Caco-2 (cell line): ENCODE measurements around the gene MRPL38. TPM values are rescaled to one million over a fixed set of nuclear protein-coding genes. Genes with fewer than 3 reads are reported as not detected.
A peak's percentile ranks its signal among the peaks of the same experiment; 100 is the strongest.

ENCODE experiments used
- BruUV-seq: library from RNA; stranded (reverse); fragments of 400-500 nt; replicated peaks from 2 replicates; lab custom pipeline; 2021; lab: Mats Ljungman, UMichigan
- CTCF ChIA-PET: fragments of 300-600 bp; sonication (Branson Sonifier 250); formaldehyde crosslinking; loops from one replicate; lab custom pipeline; 2022; ENCODE audit warnings: antibody characterized with exemption; lab: Charles Lee
- POLR2A ChIA-PET: fragments of 300-600 bp; sonication (Branson Sonifier 250); formaldehyde crosslinking; loops from one replicate; lab custom pipeline; 2022; ENCODE audit warnings: antibody characterized with exemption; lab: Charles Lee
- DNase-seq, 2 experiments: peaks; one replicate each; pipeline versions ENCODE4 v3.0.0 to v3.0.0-alpha.2; 2020 to 2022
- H3K27me3 ChIP-seq: replicated peaks from 2 replicates; pipeline ENCODE4 v1.6.0; 2011; ENCODE audit warnings: low read length; ENCODE audit not compliant: control insufficient read depth, insufficient read depth
- H3K36me3 ChIP-seq: 2 replicates; pipeline ENCODE4 v1.5.1; 2011; ENCODE audit warnings: low read length; ENCODE audit not compliant: control insufficient read depth, insufficient read depth
- H3K4me1 ChIP-seq: fragments of 250-450 bp; sonication (Bioruptor Pico); 2 replicates; pipeline ENCODE4 v1.5.1; 2020; ENCODE audit warnings: mild to moderate bottlenecking
- H3K4me3 ChIP-seq: 2 replicates; pipeline ENCODE4 v1.5.1; 2011; ENCODE audit warnings: low read depth, mild to moderate bottlenecking, control low read depth, low read length
- H3K9me3 ChIP-seq: fragments of 250-450 bp; sonication (Bioruptor Pico); 2 replicates; pipeline ENCODE4 v1.5.1; 2020; ENCODE audit warnings: mild to moderate bottlenecking, moderate library complexity
- H3K27ac Mint-ChIP-seq: one replicate; pipeline ENCODE4 v1.8.0; 2022; ENCODE audit warnings: mixed read lengths; ENCODE audit not compliant: unreplicated experiment
- H3K27me3 Mint-ChIP-seq: one replicate; pipeline ENCODE4 v1.8.0; 2022; ENCODE audit warnings: mixed read lengths; ENCODE audit not compliant: insufficient read depth, unreplicated experiment
- H3K36me3 Mint-ChIP-seq: one replicate; pipeline ENCODE4 v1.8.0; 2022; ENCODE audit warnings: mild to moderate bottlenecking, mixed read lengths; ENCODE audit not compliant: insufficient read depth, unreplicated experiment
- H3K4me1 Mint-ChIP-seq: one replicate; pipeline ENCODE4 v1.8.0; 2022; ENCODE audit warnings: low read depth, mixed read lengths; ENCODE audit not compliant: unreplicated experiment
- H3K4me3 Mint-ChIP-seq: one replicate; pipeline ENCODE4 v1.8.0; 2022; ENCODE audit warnings: mild to moderate bottlenecking, moderate library complexity, mixed read lengths; ENCODE audit not compliant: unreplicated experiment
- H3K9me3 Mint-ChIP-seq: one replicate; pipeline ENCODE4 v1.8.0; 2022; ENCODE audit warnings: mixed read lengths; ENCODE audit not compliant: unreplicated experiment
- intact Hi-C: fragments of 100-400 bp; cut with micrococcal nuclease; formaldehyde crosslinking; loops from one replicate; pipeline ENCODE4 v1.10.0; 2022; ENCODE audit not compliant: unreplicated experiment
- total RNA-seq: library from RNA; stranded (reverse); gene quantifications from 2 replicates; pipeline ENCODE4 v1.2.3, GENCODE V29; 2022
- TF ChIP-seq, protein P1 (sequence below), 2 experiments: fragments of 200-600 bp in 1 of 2; IDR thresholded peaks; 1 replicate in 1 of 2; 2 replicates in 1 of 2; pipeline versions ENCODE4 v1.5.1 to v1.8.0; 2011 to 2022; ENCODE audit warnings: antibody characterized with exemption in 1 of 2, control low read depth in 1 of 2, inconsistent platforms in 1 of 2, low read depth in 1 of 2, low read length in 1 of 2, mild to moderate bottlenecking in 1 of 2, moderate library complexity in 1 of 2; ENCODE audit not compliant: insufficient read depth in 1 of 2, severe bottlenecking in 1 of 2, unreplicated experiment in 1 of 2

Gene MRPL38
- total RNA-seq, 1 experiment from 2014 or later, result 163 TPM

DNA sequence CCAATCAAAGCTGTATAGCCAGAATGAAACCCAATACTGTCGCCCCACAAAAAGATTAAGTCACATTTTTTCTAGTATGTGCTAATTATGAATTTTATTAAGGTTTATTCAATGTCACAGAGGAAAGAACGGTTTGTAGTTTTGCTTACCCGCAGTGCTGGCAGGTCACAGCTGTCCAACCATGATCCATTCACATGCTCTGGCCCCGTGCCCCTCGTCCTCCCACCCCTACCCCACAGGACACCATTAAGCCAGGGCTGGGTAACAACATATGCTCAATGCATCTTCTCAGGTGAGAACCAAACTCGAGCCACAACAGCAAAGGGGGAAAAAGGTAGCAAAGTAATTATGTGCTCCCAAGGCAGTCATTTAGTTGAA lies 36.7 kb upstream of the MRPL38 start:
- Histone ChIP-seq H3K36me3 (no peaks in the 10 kb centered on the region; the same call in none of the 2 replicates), H3K4me1 (no peaks in the 10 kb centered on the region), H3K27me3 (no peaks in the 10 kb centered on the region), H3K4me3 (peak overlapping the region; percentile 17), H3K9me3 (no peaks in the 10 kb centered on the region)
- DNase-seq, result no peak
- peaks cover 17% of the 10 kb centered on the region for H3K36me3 Mint-ChIP-seq
- H3K27ac Mint-ChIP-seq, result peak overlapping the region; percentile 79
- ChIA-PET POLR2A (interaction anchor here (0.6 to 1.3 kb wide), 13 partner anchors 8 to 412 kb away, joined by 3 to 15 read pairs (median 4); partner anchors contain the start of genes ACOX1, MRPL38, PRPSAP1 and TEN1), CTCF (interaction anchor here (0.5 to 1.2 kb wide), 6 partner anchors 23 to 73 kb away, joined by 3 to 11 read pairs (median 6); partner anchors contain the start of gene MRPL38)
- TF ChIP-seq, protein P1, sequence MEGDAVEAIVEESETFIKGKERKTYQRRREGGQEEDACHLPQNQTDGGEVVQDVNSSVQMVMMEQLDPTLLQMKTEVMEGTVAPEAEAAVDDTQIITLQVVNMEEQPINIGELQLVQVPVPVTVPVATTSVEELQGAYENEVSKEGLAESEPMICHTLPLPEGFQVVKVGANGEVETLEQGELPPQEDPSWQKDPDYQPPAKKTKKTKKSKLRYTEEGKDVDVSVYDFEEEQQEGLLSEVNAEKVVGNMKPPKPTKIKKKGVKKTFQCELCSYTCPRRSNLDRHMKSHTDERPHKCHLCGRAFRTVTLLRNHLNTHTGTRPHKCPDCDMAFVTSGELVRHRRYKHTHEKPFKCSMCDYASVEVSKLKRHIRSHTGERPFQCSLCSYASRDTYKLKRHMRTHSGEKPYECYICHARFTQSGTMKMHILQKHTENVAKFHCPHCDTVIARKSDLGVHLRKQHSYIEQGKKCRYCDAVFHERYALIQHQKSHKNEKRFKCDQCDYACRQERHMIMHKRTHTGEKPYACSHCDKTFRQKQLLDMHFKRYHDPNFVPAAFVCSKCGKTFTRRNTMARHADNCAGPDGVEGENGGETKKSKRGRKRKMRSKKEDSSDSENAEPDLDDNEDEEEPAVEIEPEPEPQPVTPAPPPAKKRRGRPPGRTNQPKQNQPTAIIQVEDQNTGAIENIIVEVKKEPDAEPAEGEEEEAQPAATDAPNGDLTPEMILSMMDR (IDR thresholded peaks at IDR 0.05; ENCODE audit: insufficient read depth in 1 of 2, low read depth in 1 of 2, low read length in 1 of 2, severe bottlenecking in 1 of 2, unreplicated experiment in 1 of 2), result no peak
- H3K4me1 Mint-ChIP-seq, result no peaks in the 10 kb centered on the region
- H3K9me3 Mint-ChIP-seq, result no peaks in the 10 kb centered on the region
- no peaks in the 10 kb centered on the region for H3K27me3 Mint-ChIP-seq
- H3K4me3 Mint-ChIP-seq, result peak overlapping the region; percentile 79
- no TSS peak for BruUV-seq
- intact Hi-C loops, result loop anchor here (1.0 to 2.0 kb wide), 2 partner anchors 36 to 63 kb away; no protein-coding TSS in a partner anchor

DNA sequence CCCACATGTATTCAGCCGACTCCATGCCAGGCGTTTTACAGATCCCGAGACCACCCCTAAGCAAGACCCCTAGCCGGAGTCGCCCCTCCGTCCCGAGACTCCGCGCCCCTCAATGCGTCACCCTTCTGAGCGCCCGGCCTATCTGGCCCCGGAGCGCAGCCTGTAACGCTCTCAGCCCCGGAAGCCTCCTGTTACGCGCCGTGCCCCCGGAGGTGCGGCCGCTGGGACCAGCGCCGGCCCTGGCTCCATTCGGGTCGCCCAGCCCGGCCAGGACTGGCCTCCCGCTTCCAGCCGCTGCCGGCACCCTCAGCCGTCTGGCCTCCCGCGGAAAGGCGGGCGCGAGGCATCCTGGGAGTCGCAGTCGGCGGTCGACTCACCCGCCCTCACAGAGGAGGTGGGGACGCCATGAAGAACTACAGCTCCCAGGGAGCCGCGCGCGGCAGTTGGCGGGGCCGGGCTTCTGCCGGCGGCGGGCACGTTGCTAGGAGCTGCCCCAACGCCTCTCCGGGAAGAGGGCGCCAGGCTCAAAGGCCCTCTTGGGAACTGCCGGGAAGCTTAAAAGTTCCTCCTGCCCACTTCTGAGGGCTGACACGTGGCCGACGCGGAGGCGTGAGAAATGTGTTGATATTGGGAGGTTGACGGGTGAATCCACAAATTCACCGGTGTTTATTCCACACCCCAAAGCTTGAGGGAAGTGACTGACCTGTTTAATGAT lies 36.2 kb upstream of the MRPL38 start, which contains the start of gene FBF1:
TSS of gene FBF1 (minus strand) at position 316 of the 715 bp plus-strand sequence. CDS start 2,893 bp downstream, outside the sequence.
- H3K27me3 Mint-ChIP-seq, result no peaks in the 10 kb centered on the region
- BruUV-seq, result no TSS peak

DNA sequence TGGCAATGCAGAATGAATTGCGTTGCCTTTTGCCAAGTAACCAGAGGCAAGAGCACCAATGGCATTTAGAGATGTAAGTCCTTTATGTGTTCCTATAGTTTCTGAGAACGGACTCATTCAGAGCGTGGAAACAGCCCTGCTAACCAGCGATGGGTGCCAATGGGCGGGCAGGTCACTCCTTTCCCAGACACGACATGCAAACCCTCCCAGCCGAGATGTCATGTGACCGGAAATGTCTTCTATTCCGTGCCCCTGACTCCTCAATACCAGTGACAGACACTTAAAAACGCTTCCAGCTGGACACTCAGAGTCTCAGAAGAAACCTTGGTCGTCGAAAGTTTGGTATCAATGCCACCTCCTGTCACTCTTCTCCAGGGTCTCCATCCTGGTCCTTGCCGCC lies 33.0 kb upstream of the MRPL38 start:
- Mint-ChIP-seq H3K4me3 (no peak overlapping the region), H3K4me1 (peaks cover 5% of the 10 kb centered on the region), H3K9me3 (no peaks in the 10 kb centered on the region), H3K27me3 (no peaks in the 10 kb centered on the region), H3K36me3 (peaks cover 15% of the 10 kb centered on the region), H3K27ac (no peak overlapping the region)
- no peak for DNase-seq
- ChIA-PET POLR2A (no interaction called here), CTCF (no interaction called here)
- BruUV-seq, result no TSS peak
- H3K27me3 ChIP-seq, result no peaks in the 10 kb centered on the region
- intact Hi-C loops, result no loop called here
- H3K4me3 ChIP-seq, result no peak overlapping the region
- H3K9me3 ChIP-seq, result no peaks in the 10 kb centered on the region
- peaks cover 9% of the 10 kb centered on the region for H3K4me1 ChIP-seq
- no peaks in the 10 kb centered on the region; the same call in 1 of the 2 replicates for H3K36me3 ChIP-seq
- TF ChIP-seq, protein P1 (IDR thresholded peaks at IDR 0.05; ENCODE audit: insufficient read depth in 1 of 2, low read depth in 1 of 2, low read length in 1 of 2, severe bottlenecking in 1 of 2, unreplicated experiment in 1 of 2), result no peak

More for the DNA sequence above, 36.2 kb upstream of the MRPL38 start, which contains the start of gene FBF1:
- intact Hi-C loops, result loop anchor here (1.0 to 2.0 kb wide), 2 partner anchors 36 to 64 kb away; no protein-coding TSS in a partner anchor
- no peaks in the 10 kb centered on the region for H3K4me1 Mint-ChIP-seq
- TF ChIP-seq, protein P1 (IDR thresholded peaks at IDR 0.05; ENCODE audit: insufficient read depth in 1 of 2, low read depth in 1 of 2, low read length in 1 of 2, severe bottlenecking in 1 of 2, unreplicated experiment in 1 of 2), result no peak
- Histone ChIP-seq H3K9me3 (no peaks in the 10 kb centered on the region), H3K36me3 (no peaks in the 10 kb centered on the region; the same call in none of the 2 replicates), H3K4me3 (peak within 1 kb of the TSS; percentile 65), H3K27me3 (no peaks in the 10 kb centered on the region), H3K4me1 (no peaks in the 10 kb centered on the region)
- ChIA-PET POLR2A (interaction anchor here (0.5 to 1.3 kb wide), 14 partner anchors 8 to 413 kb away, joined by 3 to 15 read pairs (median 4); partner anchors contain the start of genes ACOX1, MRPL38, PRPSAP1 and TEN1), CTCF (interaction anchor here (0.5 to 1.2 kb wide), 6 partner anchors 23 to 73 kb away, joined by 3 to 11 read pairs (median 6); partner anchors contain the start of gene MRPL38)
- DNase-seq, result peak; percentile 97 to 98
- peak within 1 kb of the TSS; percentile 79 for H3K27ac Mint-ChIP-seq
- H3K4me3 Mint-ChIP-seq, result peak within 1 kb of the TSS; percentile 79
- no peaks in the 10 kb centered on the region for H3K9me3 Mint-ChIP-seq
- H3K36me3 Mint-ChIP-seq, result peaks cover 12% of the 10 kb centered on the region
